OCI-LY3 (cell line): ENCODE results near the gene OSBPL2.

Experiments
- H2AFZ ChIP-seq: fragments of 200-600, 300-600 bp; shearing (Covaris generic); 2 replicates; pipeline ENCODE4 v1.6.0; 2014; ENCODE audit warnings: antibody characterized with exemption, low read depth, low read length
- H3K27ac ChIP-seq: fragments of 200-600, 300-600 bp; sonication (generic); 2 replicates; pipeline ENCODE4 v1.5.1; 2014; ENCODE audit warnings: mild to moderate bottlenecking, low read length, moderate library complexity, mixed read lengths
- H3K27me3 ChIP-seq: fragments of 200-600, 300-600 bp; sonication (generic); 2 replicates; pipeline ENCODE4 v1.6.1; 2014; ENCODE audit warnings: low read depth, low read length, mixed read lengths
- H3K36me3 ChIP-seq: fragments of 200-600, 300-600 bp; sonication (generic); replicated peaks from 2 replicates; pipeline ENCODE3; 2014; ENCODE audit warnings: low read depth, low read length, mixed read lengths
- H3K4me1 ChIP-seq: fragments of 300-600, 200-600 bp; sonication (generic); 2 replicates; pipeline ENCODE4 v1.6.1; 2014; ENCODE audit warnings: low read length, mixed read lengths
- H3K4me2 ChIP-seq: fragments of 200-600, 300-600 bp; sonication (generic); 2 replicates; pipeline ENCODE4 v1.6.1; 2014; ENCODE audit warnings: low read length, mixed read lengths
- H3K4me3 ChIP-seq: fragments of 300-600, 200-600 bp; sonication (generic); 2 replicates; pipeline ENCODE4 v1.5.1; 2014; ENCODE audit warnings: antibody characterized with exemption, mild to moderate bottlenecking, low read length, moderate library complexity
- H3K79me2 ChIP-seq: fragments of 300-600, 200-600 bp; shearing (Covaris generic); 2 replicates; pipeline ENCODE4 v1.6.1; 2014; ENCODE audit warnings: mild to moderate bottlenecking, low read length, mixed read lengths
- H3K9ac ChIP-seq: fragments of 300-600, 200-600 bp; shearing (Covaris generic); 2 replicates; pipeline ENCODE4 v1.6.0; 2014; ENCODE audit warnings: mild to moderate bottlenecking, low read length, moderate library complexity
- H3K9me3 ChIP-seq: fragments of 200-600, 300-600 bp; shearing (Covaris generic); 2 replicates; pipeline ENCODE4 v1.6.1; 2014; ENCODE audit warnings: low read length, mixed read lengths; ENCODE audit not compliant: insufficient read depth
- H4K20me1 ChIP-seq: fragments of 200-600, 300-600 bp; sonication (generic); 2 replicates; pipeline ENCODE4 v1.6.1; 2016; ENCODE audit warnings: low read length, mixed read lengths; ENCODE audit not compliant: insufficient read depth
- EZH2phosphoT487 ChIP-seq: fragments of 200-600 bp; shearing (Covaris generic); IDR thresholded peaks from 2 replicates; pipeline ENCODE4 v1.6.1; 2018; ENCODE audit warnings: antibody characterized with exemption, mixed run types, low read depth
- TF ChIP-seq, protein P1 (sequence below): fragments of 200-600, 300-600 bp; sonication (generic); IDR thresholded peaks from 2 replicates; pipeline ENCODE4 v1.5.1; 2014; ENCODE audit warnings: antibody characterized with exemption, low read length, low read depth

The OSBPL2 gene

DNA sequence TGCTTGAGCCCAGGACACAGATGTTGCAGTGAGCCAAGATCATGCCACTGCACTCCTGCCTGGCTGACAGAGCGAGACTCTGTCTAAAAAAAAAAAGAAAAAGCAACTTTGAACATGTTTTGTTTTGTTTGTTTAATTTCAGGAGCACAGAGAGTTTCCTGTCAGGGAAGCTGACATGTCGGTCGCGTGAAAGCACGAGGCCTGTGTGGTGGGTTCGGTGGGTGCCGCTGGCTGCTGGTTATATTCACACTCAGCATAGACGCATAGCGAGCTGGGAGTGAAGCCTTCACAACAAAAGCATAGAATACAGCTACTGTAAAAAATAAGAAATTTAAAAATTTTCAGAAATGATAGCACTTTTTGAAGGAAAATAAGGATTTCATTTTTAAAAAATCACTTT is 41.0 kb upstream of the OSBPL2 start:
- H4K20me1 ChIP-seq = no peaks in the 10 kb centered on the region
- no peak for TF ChIP-seq EZH2phosphoT487
- TF ChIP-seq, protein P1, sequence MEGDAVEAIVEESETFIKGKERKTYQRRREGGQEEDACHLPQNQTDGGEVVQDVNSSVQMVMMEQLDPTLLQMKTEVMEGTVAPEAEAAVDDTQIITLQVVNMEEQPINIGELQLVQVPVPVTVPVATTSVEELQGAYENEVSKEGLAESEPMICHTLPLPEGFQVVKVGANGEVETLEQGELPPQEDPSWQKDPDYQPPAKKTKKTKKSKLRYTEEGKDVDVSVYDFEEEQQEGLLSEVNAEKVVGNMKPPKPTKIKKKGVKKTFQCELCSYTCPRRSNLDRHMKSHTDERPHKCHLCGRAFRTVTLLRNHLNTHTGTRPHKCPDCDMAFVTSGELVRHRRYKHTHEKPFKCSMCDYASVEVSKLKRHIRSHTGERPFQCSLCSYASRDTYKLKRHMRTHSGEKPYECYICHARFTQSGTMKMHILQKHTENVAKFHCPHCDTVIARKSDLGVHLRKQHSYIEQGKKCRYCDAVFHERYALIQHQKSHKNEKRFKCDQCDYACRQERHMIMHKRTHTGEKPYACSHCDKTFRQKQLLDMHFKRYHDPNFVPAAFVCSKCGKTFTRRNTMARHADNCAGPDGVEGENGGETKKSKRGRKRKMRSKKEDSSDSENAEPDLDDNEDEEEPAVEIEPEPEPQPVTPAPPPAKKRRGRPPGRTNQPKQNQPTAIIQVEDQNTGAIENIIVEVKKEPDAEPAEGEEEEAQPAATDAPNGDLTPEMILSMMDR = no peak
- peaks cover 40% of the 10 kb centered on the region for H3K36me3 ChIP-seq
- no peak overlapping the region for H3K9ac ChIP-seq
- peaks cover 14% of the 10 kb centered on the region for H3K4me1 ChIP-seq
- no peaks in the 10 kb centered on the region for H3K27me3 ChIP-seq
- no peak overlapping the region for H3K4me3 ChIP-seq
- H3K27ac ChIP-seq = no peak overlapping the region
- H3K9me3 ChIP-seq = no peaks in the 10 kb centered on the region
- no peaks in the 10 kb centered on the region for H3K79me2 ChIP-seq
- no peak overlapping the region for H3K4me2 ChIP-seq
- H2AFZ ChIP-seq = no peak overlapping the region

GRCh38 chr20:62197801-62198200 is 40.5 kb upstream of the OSBPL2 start:
- peaks cover 14% of the 10 kb centered on the region for H3K4me1 ChIP-seq
- no peak overlapping the region for H3K9ac ChIP-seq
- no peaks in the 10 kb centered on the region for H3K27me3 ChIP-seq
- H3K4me3 ChIP-seq = no peak overlapping the region
- TF ChIP-seq, protein P1 = no peak
- TF ChIP-seq EZH2phosphoT487 = no peak
- no peaks in the 10 kb centered on the region for H3K9me3 ChIP-seq
- H3K36me3 ChIP-seq = peaks cover 41% of the 10 kb centered on the region
- H3K27ac ChIP-seq = no peak overlapping the region
- no peaks in the 10 kb centered on the region for H3K79me2 ChIP-seq
- H3K4me2 ChIP-seq = no peak overlapping the region
- no peak overlapping the region for H2AFZ ChIP-seq
- no peaks in the 10 kb centered on the region for H4K20me1 ChIP-seq

- H3K27me3 ChIP-seq = no peaks in the 10 kb centered on the region
- no peak overlapping the region for H3K27ac ChIP-seq
- peaks cover 14% of the 10 kb centered on the region for H3K4me1 ChIP-seq
- H4K20me1 ChIP-seq = no peaks in the 10 kb centered on the region
- no peaks in the 10 kb centered on the region for H3K79me2 ChIP-seq
- no peak overlapping the region for H3K4me2 ChIP-seq
- no peak overlapping the region for H2AFZ ChIP-seq
- peaks cover 44% of the 10 kb centered on the region for H3K36me3 ChIP-seq
- no peaks in the 10 kb centered on the region for H3K9me3 ChIP-seq
- TF ChIP-seq, protein P1 = no peak
- TF ChIP-seq EZH2phosphoT487 = no peak
- no peak overlapping the region for H3K4me3 ChIP-seq
- H3K9ac ChIP-seq = no peak overlapping the region
Measured at GRCh38 chr20:62198496-62198895, 39.8 kb upstream of the OSBPL2 start.

DNA sequence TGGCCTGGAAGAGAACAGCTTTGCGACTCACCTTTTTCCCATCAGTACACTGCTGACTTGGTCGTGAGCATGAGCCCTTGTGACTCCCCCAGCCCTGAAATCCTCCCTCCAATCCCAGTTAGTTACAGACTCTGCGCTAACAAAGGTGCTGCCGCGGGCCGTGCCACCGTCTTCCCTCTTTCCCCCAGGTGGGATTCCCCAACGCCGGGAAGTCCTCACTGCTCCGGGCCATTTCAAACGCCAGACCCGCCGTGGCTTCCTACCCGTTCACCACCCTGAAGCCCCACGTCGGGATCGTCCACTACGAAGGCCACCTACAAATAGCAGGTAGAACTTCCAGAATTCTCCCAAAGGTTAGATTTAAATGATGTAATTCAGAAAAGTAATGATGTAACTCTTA is 39.4 kb upstream of the OSBPL2 start:
- Histone ChIP-seq H3K79me2 (no peaks in the 10 kb centered on the region), H3K9me3 (no peaks in the 10 kb centered on the region), H3K27ac (no peak overlapping the region), H3K36me3 (peaks cover 44% of the 10 kb centered on the region), H2AFZ (no peak overlapping the region), H4K20me1 (no peaks in the 10 kb centered on the region), H3K4me3 (no peak overlapping the region), H3K4me2 (no peak overlapping the region), H3K4me1 (peaks cover 14% of the 10 kb centered on the region), H3K27me3 (no peaks in the 10 kb centered on the region), H3K9ac (no peak overlapping the region)
- TF ChIP-seq EZH2phosphoT487 = no peak
- TF ChIP-seq, protein P1 = no peak
